ENCODE data around the gene ATP11A. TPM values are rescaled to one million over a fixed set of nuclear protein-coding genes. Genes with fewer than 3 reads are reported as not detected.

ATP11A gene
- total and polyA plus RNA-seq, 2 donors (not counting 3 experiments of a cell fraction or from before 2014, with no cell fraction given): 16.5 to 88.1 TPM

GRCh38 chr13:112670864-112671263, 19.0 kb upstream of the ATP11A start:
- POLR2A ChIA-PET: no interaction called here
- Histone ChIP-seq H3K4me3 (replicated peaks in 1 of 3; ENCODE audit: insufficient read depth in 1 of 3, low read depth in 1 of 3, low read length in 3 of 3) (no peak overlapping the region), H3K27ac (ENCODE audit: insufficient read depth, low read depth, low read length) (no peak overlapping the region), H3K4me1 (ENCODE audit: control insufficient read depth, extremely low read depth, insufficient read depth, low read length) (no peaks in the 10 kb centered on the region), H2AFZ (ENCODE audit: low read depth, low read length) (no peak overlapping the region), H3K9me1 (replicated peaks; ENCODE audit: control insufficient read depth, extremely low read depth, insufficient read depth, low read length) (no peaks in the 10 kb centered on the region), H3K27me3 (ENCODE audit: control insufficient read depth in 2 of 2, insufficient read depth in 2 of 2, low read length in 2 of 2) (peaks cover 2 to 5% of the 10 kb centered on the region in 2 experiments), H3K36me3 (ENCODE audit: control insufficient read depth in 2 of 2, extremely low read depth in 1 of 2, insufficient read depth in 2 of 2, low read length in 2 of 2) (no peaks in the 10 kb centered on the region), H3K9me3 (replicated peaks; ENCODE audit: control insufficient read depth, insufficient read depth, low read length) (no peaks in the 10 kb centered on the region), H3K9ac (replicated peaks; ENCODE audit: extremely low read depth, insufficient read depth, low read length) (no peak overlapping the region), H3K4me2 (ENCODE audit: insufficient read depth, low read length) (no peak overlapping the region), H3K79me2 (ENCODE audit: control insufficient read depth, insufficient read depth, low read length) (no peaks in the 10 kb centered on the region), H4K20me1 (replicated peaks; ENCODE audit: control insufficient read depth, extremely low read depth, insufficient read depth, low read length) (no peaks in the 10 kb centered on the region)
- TF ChIP-seq MYC (IDR thresholded peaks at IDR 0.05; ENCODE audit: low read depth, low read length) (no peak), CTCF (IDR thresholded peaks at IDR 0.05; ENCODE audit: extremely low read depth in 1 of 2, insufficient read depth in 1 of 2, low read depth in 1 of 2, low read length in 2 of 2) (no peak), MAX (IDR thresholded peaks at IDR 0.05; ENCODE audit: insufficient read depth, insufficient read length) (no peak), EZH2 (IDR thresholded peaks at IDR 0.05; ENCODE audit: borderline replicate concordance, low read depth, low read length, severe bottlenecking) (no peak), FOS (IDR thresholded peaks at IDR 0.05; ENCODE audit: borderline replicate concordance, insufficient read depth, low read length) (no peak), POLR2A (IDR thresholded peaks at IDR 0.05; ENCODE audit: low read depth, low read length) (no peak), GATA2 (IDR thresholded peaks at IDR 0.05; ENCODE audit: insufficient read depth, insufficient read length, low read depth, low read length) (no peak), POLR2AphosphoS5 (IDR thresholded peaks at IDR 0.05; ENCODE audit: insufficient read depth, low read depth, low read length) (no peak), JUN (IDR thresholded peaks at IDR 0.05; ENCODE audit: borderline replicate concordance, insufficient read depth, insufficient read length, low read depth) (no peak)
- intact Hi-C loops (cut with micrococcal nuclease) (no loop called here), dilution Hi-C loops (cut with MboI; ENCODE audit: extremely low pct_ligation_motif_present, low sequenced_read_pairs) (no loop called here)
- CTCF ChIA-PET: no interaction called here
- no peak for DNase-seq (ENCODE audit: low read depth, low spot score)
- no TSS peak for BruUV-seq (replicated peaks)
- no peak for FAIRE-seq

Data from endothelial cell of umbilical vein (primary cell).